Mucosa of rectum (tissue), 2 donors: ENCODE measurements around the gene RAD18.

ENCODE experiments used
- H3K27ac ChIP-seq, 2 donors: one replicate each; pipeline ENCODE4 v1.7.0; 2013; ENCODE audit warnings: inconsistent platforms in 2 of 2, low read depth in 2 of 2, low read length in 2 of 2
- H3K27me3 ChIP-seq, 2 donors: one replicate each; pipeline ENCODE4 v1.7.0; 2013; ENCODE audit warnings: low read length in 2 of 2; ENCODE audit not compliant: control insufficient read depth in 2 of 2, insufficient read depth in 2 of 2
- H3K36me3 ChIP-seq, 2 donors: one replicate each; pipeline ENCODE4 v1.7.0; 2013; ENCODE audit warnings: low read length in 2 of 2; ENCODE audit not compliant: control insufficient read depth in 2 of 2, insufficient read depth in 2 of 2
- H3K4me1 ChIP-seq, 2 donors: one replicate each; pipeline ENCODE4 v1.7.0; 2013; ENCODE audit warnings: low read length in 2 of 2, mild to moderate bottlenecking in 1 of 2; ENCODE audit not compliant: control insufficient read depth in 2 of 2, insufficient read depth in 2 of 2
- H3K4me3 ChIP-seq, 2 donors: one replicate each; pipeline ENCODE4 v1.7.0; 2013; ENCODE audit warnings: low read length in 2 of 2
- H3K9ac ChIP-seq, 2 donors: one replicate each; pipeline ENCODE4 v1.7.0; 2013; ENCODE audit warnings: low read length in 2 of 2, low read depth in 1 of 2, mild to moderate bottlenecking in 1 of 2
- H3K9me3 ChIP-seq, 2 donors: one replicate each; pipeline ENCODE4 v1.7.0; 2013; ENCODE audit warnings: low read length in 2 of 2; ENCODE audit not compliant: control insufficient read depth in 2 of 2
- donor health status: healthy.
- donor health status: Normal muscosa, but diverticular disease.

Gene RAD18

GRCh38 chr3:8978551-8978950, 15.3 kb upstream of the RAD18 start:
- no peaks in the 10 kb centered on the region for H3K36me3 ChIP-seq
- H3K9ac ChIP-seq, result no peak overlapping the region
- peaks cover 0 to 7% of the 10 kb centered on the region in 2 donors for H3K9me3 ChIP-seq
- H3K4me3 ChIP-seq, result no peak overlapping the region
- peaks cover under 1 to 2% of the 10 kb centered on the region in 2 donors for H3K4me1 ChIP-seq
- H3K27me3 ChIP-seq, result no peaks in the 10 kb centered on the region
- no peak overlapping the region for H3K27ac ChIP-seq

- no peaks in the 10 kb centered on the region for H3K36me3 ChIP-seq
- H3K27ac ChIP-seq, result no peak overlapping the region
- H3K4me3 ChIP-seq, result no peak overlapping the region
- H3K4me1 ChIP-seq, result no peaks in the 10 kb centered on the region
- peaks cover 0 to 7% of the 10 kb centered on the region in 2 donors for H3K9me3 ChIP-seq
- no peaks in the 10 kb centered on the region for H3K27me3 ChIP-seq
- no peak overlapping the region for H3K9ac ChIP-seq
These were observed 13.4 kb upstream of the RAD18 start for GRCh38 chr3:8976540-8977182.

- no peak overlapping the region for H3K4me3 ChIP-seq
- no peaks in the 10 kb centered on the region for H3K36me3 ChIP-seq
- peaks cover 0 to 7% of the 10 kb centered on the region in 2 donors for H3K9me3 ChIP-seq
- H3K4me1 ChIP-seq, result no peaks in the 10 kb centered on the region
- no peaks in the 10 kb centered on the region for H3K27me3 ChIP-seq
- no peak overlapping the region for H3K27ac ChIP-seq
- no peak overlapping the region for H3K9ac ChIP-seq
These were observed 12.1 kb upstream of the RAD18 start for GRCh38 chr3:8975081-8976020.

GRCh38 chr3:8974458-8974857, 11.2 kb upstream of the RAD18 start:
- Histone ChIP-seq H3K9me3 (peaks cover 0 to 7% of the 10 kb centered on the region in 2 donors), H3K4me1 (no peaks in the 10 kb centered on the region), H3K27ac (no peak overlapping the region)

GRCh38 chr3:8972639-8973038, 9.4 kb upstream of the RAD18 start:
- Histone ChIP-seq H3K27ac (no peak overlapping the region), H3K36me3 (no peaks in the 10 kb centered on the region), H3K9ac (no peak overlapping the region), H3K9me3 (no peaks in the 10 kb centered on the region), H3K4me3 (no peak overlapping the region), H3K27me3 (no peaks in the 10 kb centered on the region), H3K4me1 (no peaks in the 10 kb centered on the region)

More at GRCh38 chr3:8974458-8974857, 11.2 kb upstream of the RAD18 start:
- Histone ChIP-seq H3K36me3 (no peaks in the 10 kb centered on the region), H3K9ac (no peak overlapping the region), H3K4me3 (no peak overlapping the region), H3K27me3 (no peaks in the 10 kb centered on the region)

GRCh38 chr3:8970971-8971589, 7.8 kb upstream of the RAD18 start:
- no peaks in the 10 kb centered on the region for H3K27me3 ChIP-seq
- H3K27ac ChIP-seq, result no peak overlapping the region
- no peaks in the 10 kb centered on the region for H3K9me3 ChIP-seq
- H3K9ac ChIP-seq, result no peak overlapping the region
- peaks cover 0 to 8% of the 10 kb centered on the region in 2 donors for H3K4me1 ChIP-seq
- no peak overlapping the region for H3K4me3 ChIP-seq
- no peaks in the 10 kb centered on the region for H3K36me3 ChIP-seq

GRCh38 chr3:8969241-8969640, 6.0 kb upstream of the RAD18 start:
- Histone ChIP-seq H3K9me3 (no peaks in the 10 kb centered on the region), H3K4me3 (no peak overlapping the region), H3K36me3 (no peaks in the 10 kb centered on the region), H3K27me3 (no peaks in the 10 kb centered on the region), H3K27ac (no peak overlapping the region), H3K9ac (no peak overlapping the region), H3K4me1 (peaks cover 15 to 22% of the 10 kb centered on the region in 2 donors)

- Histone ChIP-seq H3K4me3 (no peak overlapping the region), H3K27me3 (no peaks in the 10 kb centered on the region), H3K9me3 (no peaks in the 10 kb centered on the region), H3K9ac (no peak overlapping the region), H3K27ac (no peak overlapping the region), H3K36me3 (no peaks in the 10 kb centered on the region), H3K4me1 (peaks cover 23 to 30% of the 10 kb centered on the region in 2 donors)
These were observed 5.2 kb upstream of the RAD18 start for GRCh38 chr3:8968375-8968882.

- Histone ChIP-seq H3K36me3 (no peaks in the 10 kb centered on the region), H3K4me1 (peaks cover 27 to 34% of the 10 kb centered on the region in 2 donors), H3K9me3 (no peaks in the 10 kb centered on the region), H3K27ac (no peak overlapping the region), H3K9ac (no peak overlapping the region), H3K27me3 (no peaks in the 10 kb centered on the region), H3K4me3 (no peak overlapping the region)
These were observed 4.3 kb upstream of the RAD18 start for GRCh38 chr3:8967553-8967952.
